ENCODE measurements around the gene U2SURP.

DNA sequence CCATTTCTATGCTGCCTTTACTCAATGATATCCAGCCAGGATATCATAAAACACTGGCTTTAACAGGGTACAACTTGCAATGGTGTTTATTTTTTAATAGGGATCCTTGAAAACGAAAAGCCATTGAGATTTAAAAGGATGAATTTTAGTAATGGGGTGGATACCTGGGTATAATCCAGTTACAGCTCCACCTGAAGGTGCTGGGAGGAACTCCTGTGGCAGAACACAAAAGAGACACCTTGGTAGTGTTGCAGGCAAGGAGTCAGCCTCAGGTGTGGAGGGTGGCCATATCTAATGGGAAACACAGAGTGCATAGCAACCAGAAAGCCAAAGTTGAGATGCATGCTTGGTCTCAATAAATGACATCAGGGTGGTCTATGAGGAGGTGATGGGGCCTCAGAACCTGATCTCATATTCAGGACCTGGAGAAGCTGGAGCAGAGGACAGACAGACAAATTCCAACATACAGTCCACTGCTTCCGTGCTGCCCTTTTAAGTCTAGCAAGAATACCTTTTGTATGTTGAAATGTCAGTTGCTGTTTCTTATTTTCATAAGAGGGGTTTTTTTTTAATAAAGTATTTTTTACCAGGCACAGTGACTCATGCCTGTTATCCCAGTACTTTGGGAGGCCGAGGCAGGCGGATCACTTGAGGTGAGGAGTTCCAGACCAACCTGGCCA, 25.9 kb upstream of the U2SURP start:
- TF ChIP-seq CTCF (IDR thresholded peaks at IDR 0.05 in 4 of 5, conservative IDR thresholded peaks at IDR 0.05 in 1 of 5) (no peak), POLR2A (IDR thresholded peaks at IDR 0.05) (no peak)
